ENCODE data around the gene PRDX6. TPM values are rescaled to one million over a fixed set of nuclear protein-coding genes. Genes with fewer than 3 reads are reported as not detected.

Gene PRDX6
- total RNA-seq, 1 donor from 2014 or later: 155 TPM

- TF ChIP-seq CTCF (IDR thresholded peaks at IDR 0.05): no peak
- no peaks in the 10 kb centered on the region for H3K36me3 Mint-ChIP-seq (ENCODE audit: low read depth)
- no peak for DNase-seq (ENCODE audit: low spot score)
Observed at GRCh38 chr1:173432331-173432730, 44.8 kb upstream of the PRDX6 start.

GRCh38 chr1:173433751-173434326, 43.3 kb upstream of the PRDX6 start:
- DNase-seq (ENCODE audit: low spot score): no peak
- no peaks in the 10 kb centered on the region for H3K27me3 Mint-ChIP-seq (ENCODE audit: low read depth)
- TF ChIP-seq CTCF (IDR thresholded peaks at IDR 0.05): no peak
- H3K36me3 Mint-ChIP-seq (ENCODE audit: low read depth): no peaks in the 10 kb centered on the region
- peaks cover 24% of the 10 kb centered on the region for H3K4me1 Mint-ChIP-seq (ENCODE audit: low read depth)
- no peaks in the 10 kb centered on the region for H3K9me3 Mint-ChIP-seq (ENCODE audit: low read depth)
- H3K27ac Mint-ChIP-seq (ENCODE audit: unreplicated experiment): no peak overlapping the region
- H3K4me3 Mint-ChIP-seq (ENCODE audit: unreplicated experiment): no peak overlapping the region

More at GRCh38 chr1:173432331-173432730, 44.8 kb upstream of the PRDX6 start:
- Mint-ChIP-seq H3K4me3 (ENCODE audit: unreplicated experiment) (no peak overlapping the region), H3K9me3 (ENCODE audit: low read depth) (no peaks in the 10 kb centered on the region), H3K27ac (ENCODE audit: unreplicated experiment) (no peak overlapping the region), H3K4me1 (ENCODE audit: low read depth) (peaks cover 24% of the 10 kb centered on the region), H3K27me3 (ENCODE audit: low read depth) (no peaks in the 10 kb centered on the region)

- no peak overlapping the region for H3K27ac Mint-ChIP-seq (ENCODE audit: unreplicated experiment)
- DNase-seq (ENCODE audit: low spot score): no peak
- H3K27me3 Mint-ChIP-seq (ENCODE audit: low read depth): no peaks in the 10 kb centered on the region
- H3K4me1 Mint-ChIP-seq (ENCODE audit: low read depth): no peaks in the 10 kb centered on the region
- no peaks in the 10 kb centered on the region for H3K9me3 Mint-ChIP-seq (ENCODE audit: low read depth)
- H3K4me3 Mint-ChIP-seq (ENCODE audit: unreplicated experiment): no peak overlapping the region
- no peaks in the 10 kb centered on the region for H3K36me3 Mint-ChIP-seq (ENCODE audit: low read depth)
- TF ChIP-seq CTCF (IDR thresholded peaks at IDR 0.05): no peak
Observed at GRCh38 chr1:173436841-173437428, 40.2 kb upstream of the PRDX6 start.

- H3K27ac Mint-ChIP-seq (ENCODE audit: unreplicated experiment): no peak overlapping the region
- H3K36me3 Mint-ChIP-seq (ENCODE audit: low read depth): no peaks in the 10 kb centered on the region
Observed at GRCh38 chr1:173438675-173439074, 38.5 kb upstream of the PRDX6 start.

GRCh38 chr1:173440430-173440829, 36.7 kb upstream of the PRDX6 start:
- no peak for DNase-seq (ENCODE audit: low spot score)

More at GRCh38 chr1:173438675-173439074, 38.5 kb upstream of the PRDX6 start:
- H3K27me3 Mint-ChIP-seq (ENCODE audit: low read depth): no peaks in the 10 kb centered on the region
- DNase-seq (ENCODE audit: low spot score): no peak
- H3K4me1 Mint-ChIP-seq (ENCODE audit: low read depth): peaks cover 2% of the 10 kb centered on the region
- no peak for TF ChIP-seq CTCF (IDR thresholded peaks at IDR 0.05)
- H3K4me3 Mint-ChIP-seq (ENCODE audit: unreplicated experiment): no peak overlapping the region
- H3K9me3 Mint-ChIP-seq (ENCODE audit: low read depth): no peaks in the 10 kb centered on the region

More at GRCh38 chr1:173440430-173440829, 36.7 kb upstream of the PRDX6 start:
- Mint-ChIP-seq H3K36me3 (ENCODE audit: low read depth) (no peaks in the 10 kb centered on the region), H3K4me1 (ENCODE audit: low read depth) (peaks cover 7% of the 10 kb centered on the region), H3K27ac (ENCODE audit: unreplicated experiment) (no peak overlapping the region), H3K27me3 (ENCODE audit: low read depth) (no peaks in the 10 kb centered on the region), H3K4me3 (ENCODE audit: unreplicated experiment) (no peak overlapping the region), H3K9me3 (ENCODE audit: low read depth) (peaks cover under 1% of the 10 kb centered on the region)
- no peak for TF ChIP-seq CTCF (IDR thresholded peaks at IDR 0.05)

Data from chondrocyte (in vitro differentiated cells).